Coronary artery (tissue), 2 donors: Measurements from ENCODE around the gene ETNK2.
A peak's percentile ranks its signal among the peaks of the same experiment; 100 is the strongest.

Source experiments
- DNase-seq: peaks from one replicate; pipeline ENCODE4 v3.0.0-alpha.2; 2017; ENCODE audit warnings: low spot score
- H3K27ac ChIP-seq, 2 donors: fragments of 200-600 bp; sonication (generic); one replicate each; pipeline ENCODE4 v1.5.1; 2016 to 2019
- H3K4me3 ChIP-seq: fragments of 200-600 bp; sonication (generic); 2 replicates; pipeline ENCODE4 v1.5.1; 2016; ENCODE audit warnings: mild to moderate bottlenecking, moderate library complexity
- CTCF ChIP-seq: fragments of 200-600 bp; sonication (generic); IDR thresholded peaks from one replicate; pipeline ENCODE4 v1.5.1; 2019; ENCODE audit warnings: antibody characterized with exemption

The ETNK2 gene

GRCh38 chr1:204154568-204155255 lies 2.9 kb upstream of the ETNK2 start:
- Histone ChIP-seq H3K27ac (no peak overlapping the region), H3K4me3 (no peak overlapping the region)
- no peak for TF ChIP-seq CTCF
- DNase-seq, result no peak

- no peak for TF ChIP-seq CTCF
- DNase-seq, result no peak
Measured at GRCh38 chr1:204153667-204154066, 1.8 kb upstream of the ETNK2 start.

GRCh38 chr1:204152310-204153044 lies 633 bp upstream of the ETNK2 start:
- TF ChIP-seq CTCF, result no peak
- Histone ChIP-seq H3K4me3 (peak overlapping the region; percentile 85), H3K27ac (peak overlapping the region; percentile 84 to 87)
- DNase-seq, result peak; percentile 79

More at GRCh38 chr1:204153667-204154066, 1.8 kb upstream of the ETNK2 start:
- no peak overlapping the region for H3K27ac ChIP-seq
- H3K4me3 ChIP-seq, result no peak overlapping the region

- DNase-seq, result no peak
- Histone ChIP-seq H3K27ac (peak overlapping the region; percentile 84 to 87), H3K4me3 (peak overlapping the region; percentile 85)
- TF ChIP-seq CTCF, result no peak
Measured at GRCh38 chr1:204150702-204151551, 917 bp downstream of the ETNK2 start.

GRCh38 chr1:204149635-204150565 lies 1.9 kb downstream of the ETNK2 start:
- peak overlapping the region; percentile 84 to 87 for H3K27ac ChIP-seq
- TF ChIP-seq CTCF, result no peak
- H3K4me3 ChIP-seq, result peak overlapping the region; percentile 85
- peak; percentile 87 for DNase-seq

GRCh38 chr1:204149107-204149506 lies 2.7 kb downstream of the ETNK2 start:
- Histone ChIP-seq H3K27ac (no peak overlapping the region), H3K4me3 (no peak overlapping the region)
- no peak for DNase-seq
- no peak for TF ChIP-seq CTCF
